H9 (cell line): Measurements from ENCODE around the gene PTPRN2. TPM values are rescaled to one million over a fixed set of nuclear protein-coding genes. Genes with fewer than 3 reads are reported as not detected.

ENCODE experiments used
- DNase-seq: peaks from one replicate; pipeline ENCODE4 v3.0.0-alpha.2; 2017
- H2AFZ ChIP-seq: one replicate; pipeline ENCODE4 v1.6.1; 2013; ENCODE audit warnings: mild to moderate bottlenecking, low read length, control low read depth, moderate library complexity
- H2AK5ac ChIP-seq: 2 replicates; pipeline ENCODE4 v1.6.1; 2013; ENCODE audit warnings: low read length, control low read depth, mixed read lengths; ENCODE audit not compliant: insufficient read length
- H2BK120ac ChIP-seq: one replicate; pipeline ENCODE4 v1.6.1; 2013; ENCODE audit warnings: low read depth, mild to moderate bottlenecking, low read length, control low read depth, inconsistent platforms; ENCODE audit not compliant: poor library complexity, severe bottlenecking
- H2BK12ac ChIP-seq: 2 replicates; pipeline ENCODE4 v1.6.1; 2013; ENCODE audit warnings: low read length, control low read depth, mixed read lengths, low read depth; ENCODE audit not compliant: insufficient read length
- H2BK15ac ChIP-seq: 2 replicates; pipeline ENCODE4 v1.6.1; 2013; ENCODE audit warnings: low read depth, low read length, control low read depth
- H2BK20ac ChIP-seq: one replicate; pipeline ENCODE4 v1.6.1; 2013; ENCODE audit warnings: low read depth, mild to moderate bottlenecking, low read length, control low read depth, inconsistent platforms; ENCODE audit not compliant: poor library complexity, severe bottlenecking
- H2BK5ac ChIP-seq: 2 replicates; pipeline ENCODE4 v1.6.1; 2013; ENCODE audit warnings: low read length, control low read depth, mixed read lengths; ENCODE audit not compliant: insufficient read length
- H3K14ac ChIP-seq: 2 replicates; pipeline ENCODE4 v1.6.1; 2013; ENCODE audit warnings: low read length, control low read depth; ENCODE audit not compliant: insufficient read depth
- H3K18ac ChIP-seq: 2 replicates; pipeline ENCODE4 v1.6.1; 2013; ENCODE audit warnings: low read depth, mild to moderate bottlenecking, mixed read lengths, low read length, control low read depth; ENCODE audit not compliant: insufficient read length
- H3K23ac ChIP-seq: 2 replicates; pipeline ENCODE4 v1.6.1; 2013; ENCODE audit warnings: low read length, control low read depth, mixed read lengths, low read depth; ENCODE audit not compliant: insufficient read length
- H3K23me2 ChIP-seq: 2 replicates; pipeline ENCODE4 v1.6.1; 2013; ENCODE audit warnings: low read depth, mild to moderate bottlenecking, mixed read lengths, low read length, control low read depth; ENCODE audit not compliant: insufficient read length, poor library complexity, severe bottlenecking
- H3K27ac ChIP-seq: 2 replicates; pipeline ENCODE4 v1.5.1; 2013; ENCODE audit warnings: low read length, control low read depth, mixed read lengths, low read depth; ENCODE audit not compliant: insufficient read length
- H3K27me3 ChIP-seq: 2 replicates; pipeline ENCODE4 v1.6.1; 2013; ENCODE audit warnings: low read length, control low read depth, inconsistent platforms; ENCODE audit not compliant: insufficient read depth
- H3K4ac ChIP-seq: 2 replicates; pipeline ENCODE4 v1.6.1; 2013; ENCODE audit warnings: low read depth, mild to moderate bottlenecking, control low read depth, inconsistent platforms, low read length, moderate library complexity
- H3K4me1 ChIP-seq: 2 replicates; pipeline ENCODE4 v1.6.1; 2013; ENCODE audit warnings: low read length, control low read depth, inconsistent platforms; ENCODE audit not compliant: insufficient read depth
- H3K4me2 ChIP-seq: 2 replicates; pipeline ENCODE4 v1.6.1; 2013; ENCODE audit warnings: low read length, control low read depth, mixed read lengths; ENCODE audit not compliant: insufficient read length, insufficient read depth
- H3K56ac ChIP-seq: 2 replicates; pipeline ENCODE4 v1.6.1; 2013; ENCODE audit warnings: low read depth, mild to moderate bottlenecking, mixed read lengths, low read length, control low read depth; ENCODE audit not compliant: insufficient read length
- H3K79me1 ChIP-seq: 2 replicates; pipeline ENCODE4 v1.6.1; 2013; ENCODE audit warnings: low read depth, mild to moderate bottlenecking, moderate library complexity, low read length, control low read depth, inconsistent platforms; ENCODE audit not compliant: insufficient read depth, poor library complexity, severe bottlenecking
- H3K79me2 ChIP-seq: 2 replicates; pipeline ENCODE4 v1.6.1; 2013; ENCODE audit warnings: low read length, control low read depth, inconsistent platforms; ENCODE audit not compliant: insufficient read depth
- H3K9ac ChIP-seq: 2 replicates; pipeline ENCODE4 v1.6.1; 2013; ENCODE audit warnings: low read length, control low read depth, mixed read lengths; ENCODE audit not compliant: insufficient read length; ENCODE audit errors: extremely low read depth
- H3K9me3 ChIP-seq: one replicate; pipeline ENCODE4 v1.6.1; 2013; ENCODE audit warnings: low read depth, low read length, inconsistent platforms; ENCODE audit not compliant: control insufficient read depth
- H3T11ph ChIP-seq: one replicate; pipeline ENCODE4 v1.6.1; 2013; ENCODE audit warnings: mild to moderate bottlenecking, low read length, control low read depth, inconsistent platforms
- H4K20me1 ChIP-seq: one replicate; pipeline ENCODE4 v1.6.1; 2013; ENCODE audit not compliant: control insufficient read depth, insufficient read length, insufficient read depth
- H4K5ac ChIP-seq: 2 replicates; pipeline ENCODE4 v1.6.1; 2013; ENCODE audit warnings: low read depth, mild to moderate bottlenecking, mixed read lengths, low read length, control low read depth; ENCODE audit not compliant: insufficient read length
- H4K8ac ChIP-seq: replicated peaks from 2 replicates; pipeline ENCODE4 v1.6.1; 2013; ENCODE audit warnings: low read length, control low read depth, mixed read lengths, low read depth; ENCODE audit not compliant: insufficient read length
- H4K91ac ChIP-seq: 2 replicates; pipeline ENCODE4 v1.6.1; 2013; ENCODE audit warnings: low read depth, mild to moderate bottlenecking, moderate library complexity, mixed read lengths, low read length, control low read depth; ENCODE audit not compliant: insufficient read length
- H3K27ac Mint-ChIP-seq, 3 experiments: 2 replicates in 2 of 3; 3 replicates in 1 of 3; pipeline ENCODE4 v1.8.0; 2020 to 2021; ENCODE audit warnings: mixed read lengths in 3 of 3, mild to moderate bottlenecking in 1 of 3, moderate library complexity in 1 of 3
- H3K27me3 Mint-ChIP-seq: 2 replicates; pipeline ENCODE4 v1.8.0; 2021; ENCODE audit warnings: low read depth, mild to moderate bottlenecking, moderate library complexity, mixed read lengths
- H3K36me3 Mint-ChIP-seq, 3 experiments: 2 replicates in 2 of 3; 3 replicates in 1 of 3; pipeline ENCODE4 v1.8.0; 2020 to 2021; ENCODE audit warnings: low read depth in 3 of 3, mixed read lengths in 3 of 3; ENCODE audit not compliant: insufficient read depth in 1 of 3
- H3K4me1 Mint-ChIP-seq, 2 experiments: 2 replicates each; pipeline ENCODE4 v1.8.0; 2020; ENCODE audit warnings: mixed read lengths in 2 of 2
- H3K4me3 Mint-ChIP-seq, 2 experiments: 2 replicates in 1 of 2; 3 replicates in 1 of 2; pipeline ENCODE4 v1.8.0; 2020 to 2021; ENCODE audit warnings: mild to moderate bottlenecking in 2 of 2, mixed read lengths in 2 of 2, moderate library complexity in 1 of 2
- H3K9me3 Mint-ChIP-seq, 2 experiments: 2 replicates in 1 of 2; 3 replicates in 1 of 2; pipeline ENCODE4 v1.8.0; 2020; ENCODE audit warnings: mild to moderate bottlenecking in 2 of 2, mixed read lengths in 2 of 2, moderate library complexity in 1 of 2
- CTCF ChIP-seq: fragments of 200-600 bp; sonication (generic); conservative IDR thresholded peaks from 3 replicates; pipeline ENCODE4 v1.8.0; 2021; ENCODE audit warnings: antibody characterized with exemption, mild to moderate bottlenecking
- WGBS: extraction: QIAGEN DNeasy Blood & Tissue Kit; methylation state at CpG from one replicate; pipeline ENCODE4 v1.1.7; 2013; ENCODE audit warnings: missing lambda C conversion rate, low lambda C conversion rate, mixed read lengths; ENCODE audit not compliant: insufficient read length; ENCODE audit errors: extremely low coverage; 5-methylcytosine and 5-hydroxymethylcytosine counted together
- total RNA-seq: library from RNA; stranded (reverse); gene quantifications from 2 replicates; pipeline ENCODE4 v1.2.1, GENCODE V29; 2021

PTPRN2 gene
- total RNA-seq, 1 experiment from 2014 or later, result 5.2 TPM

DNA sequence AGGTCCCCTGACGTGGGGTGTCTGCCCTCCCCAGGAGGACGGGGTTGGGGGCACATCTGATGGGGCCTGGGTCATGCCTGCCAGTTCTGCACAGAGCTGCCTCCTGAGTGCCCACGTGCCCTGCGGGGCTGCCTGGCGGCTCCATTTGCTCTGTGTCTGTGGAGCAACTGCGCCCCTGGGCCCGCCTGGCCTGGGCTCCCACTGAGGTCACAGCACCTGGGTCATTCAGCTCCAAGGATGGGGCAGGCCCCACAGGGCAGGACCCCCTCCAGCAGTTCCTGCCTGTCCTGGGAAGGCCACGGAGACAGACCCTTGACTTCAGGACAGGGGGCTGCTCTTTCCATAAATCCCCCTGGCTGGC, 590.6 kb downstream of the PTPRN2 start:
- no CpG with 5 or more reads among the region's 8 CpGs for WGBS
- Mint-ChIP-seq H3K4me1 (peaks cover 3 to 27% of the 10 kb centered on the region in 2 experiments; a peak in 3 of 4 replicates), H3K4me3 (no peak overlapping the region), H3K36me3 (peaks cover 0 to 2% (median 2%) of the 10 kb centered on the region in 3 experiments; a peak in 2 of 7 replicates), H3K9me3 (peaks cover 0 to 6% of the 10 kb centered on the region in 2 experiments; a peak in 2 of 5 replicates), H3K27ac (no peak overlapping the region), H3K27me3 (peaks cover 3% of the 10 kb centered on the region)
- H3K23ac ChIP-seq, result no peak overlapping the region
- H3T11ph ChIP-seq, result no peak overlapping the region
- no peak overlapping the region for H2BK20ac ChIP-seq
- H3K23me2 ChIP-seq, result no peaks in the 10 kb centered on the region
- H3K27me3 ChIP-seq, result no peaks in the 10 kb centered on the region
- no peak overlapping the region for H3K27ac ChIP-seq
- no peak overlapping the region for H3K18ac ChIP-seq
- H2BK120ac ChIP-seq, result no peak overlapping the region
- no peak overlapping the region for H4K5ac ChIP-seq
- H3K56ac ChIP-seq, result no peak overlapping the region
- H2AK5ac ChIP-seq, result no peak overlapping the region
- no peaks in the 10 kb centered on the region for H3K4me1 ChIP-seq
- H2BK12ac ChIP-seq, result no peak overlapping the region
- TF ChIP-seq CTCF, result no peak
- H3K14ac ChIP-seq, result no peak overlapping the region; the same call in 1 of the 2 replicates
- H3K9me3 ChIP-seq, result no peaks in the 10 kb centered on the region
- no peak overlapping the region for H2AFZ ChIP-seq
- no peak overlapping the region for H3K9ac ChIP-seq
- no peak overlapping the region for H4K8ac ChIP-seq
- H3K79me1 ChIP-seq, result no peaks in the 10 kb centered on the region
- H4K91ac ChIP-seq, result no peak overlapping the region
- no peak overlapping the region for H2BK5ac ChIP-seq
- H4K20me1 ChIP-seq, result no peaks in the 10 kb centered on the region
- no peaks in the 10 kb centered on the region for H3K79me2 ChIP-seq
- H3K4me2 ChIP-seq, result no peak overlapping the region
- H2BK15ac ChIP-seq, result no peak overlapping the region
- no peak overlapping the region for H3K4ac ChIP-seq
- DNase-seq, result no peak
